ENCODE measurements around the gene SPINK13. TPM values are rescaled to one million over a fixed set of nuclear protein-coding genes. Genes with fewer than 3 reads are reported as not detected.

The SPINK13 gene
- total RNA-seq, 1 donor = not detected

- Histone ChIP-seq H3K4me3 (ENCODE audit: insufficient read depth, low read length) (no peak overlapping the region), H3K4me1 (ENCODE audit: insufficient read depth, low read length) (no peaks in the 10 kb centered on the region), H2AFZ (ENCODE audit: low read length) (no peak overlapping the region), H3K4me2 (ENCODE audit: insufficient read depth, low read length) (no peak overlapping the region), H3K27me3 (ENCODE audit: insufficient read depth, low read length) (no peaks in the 10 kb centered on the region), H3K79me2 (ENCODE audit: insufficient read depth, low read length) (no peaks in the 10 kb centered on the region), H4K20me1 (ENCODE audit: insufficient read depth, low read length) (no peaks in the 10 kb centered on the region), H3K27ac (ENCODE audit: low read depth, low read length) (no peak overlapping the region), H3K36me3 (ENCODE audit: insufficient read depth, low read length) (no peaks in the 10 kb centered on the region), H3K9me3 (ENCODE audit: low read depth, low read length) (no peaks in the 10 kb centered on the region)
- DNase-seq (ENCODE audit: insufficient read length, low spot score, missing footprints) = no peak
- TF ChIP-seq CTCF (IDR thresholded peaks at IDR 0.05; ENCODE audit: extremely low read depth, low read depth, low read length) = no peak
Measured at GRCh38 chr5:148333262-148333849, 64.8 kb downstream of the SPINK13 start.

- no peaks in the 10 kb centered on the region for H3K4me1 ChIP-seq (ENCODE audit: insufficient read depth, low read length)
- H3K4me2 ChIP-seq (ENCODE audit: insufficient read depth, low read length) = no peak within 1 kb of the TSS
- no peaks in the 10 kb centered on the region for H4K20me1 ChIP-seq (ENCODE audit: insufficient read depth, low read length)
- H3K27me3 ChIP-seq (ENCODE audit: insufficient read depth, low read length) = no peaks in the 10 kb centered on the region
- no peaks in the 10 kb centered on the region for H3K36me3 ChIP-seq (ENCODE audit: insufficient read depth, low read length)
- no peak within 1 kb of the TSS for H3K27ac ChIP-seq (ENCODE audit: low read depth, low read length)
- H3K9me3 ChIP-seq (ENCODE audit: low read depth, low read length) = no peaks in the 10 kb centered on the region
- DNase-seq (ENCODE audit: insufficient read length, low spot score, missing footprints) = no peak
- no peak within 1 kb of the TSS for H2AFZ ChIP-seq (ENCODE audit: low read length)
- no peaks in the 10 kb centered on the region for H3K79me2 ChIP-seq (ENCODE audit: insufficient read depth, low read length)
- H3K4me3 ChIP-seq (ENCODE audit: insufficient read depth, low read length) = no peak within 1 kb of the TSS
- no peak for TF ChIP-seq CTCF (IDR thresholded peaks at IDR 0.05; ENCODE audit: extremely low read depth, low read depth, low read length)
Measured at GRCh38 chr5:148335259-148335658, 66.7 kb downstream of the SPINK13 start, which contains the start of gene SPINK9. Gene SPINK9 (plus strand): TSS chr5:148335559. CDS start chr5:148335614, 55 bp downstream.

Small RNA genes within 50 kb of the gene (small RNA-seq; reads per million reads assigned to genes)
- gene HMGN1P16 = not detected

Other genes starting within 250 kb of the SPINK13 start
- gene SPINK5, start 204.8 kb upstream of the SPINK13 start, total RNA-seq = not detected in 2 replicates
- gene SPINK14, start 100.2 kb upstream of the SPINK13 start, total RNA-seq = not detected in 2 replicates
- gene SPINK6, start 65.8 kb upstream of the SPINK13 start, total RNA-seq = not detected in 2 replicates
- gene MARCOL, start 30.3 kb upstream of the SPINK13 start, total RNA-seq = not detected in 2 replicates
- gene SPINK7, start 43.6 kb downstream of the SPINK13 start, total RNA-seq = not detected in 2 replicates
- not detected in 2 replicates for gene SPINK9, start 66.8 kb downstream of the SPINK13 start, total RNA-seq
- 69.8 and 80.7 TPM in 2 replicates for gene FBXO38, start 115.2 kb downstream of the SPINK13 start, total RNA-seq

Data from osteoblast (primary cell).